ENCODE results near the gene OTUD6A. TPM values are rescaled to one million over a fixed set of nuclear protein-coding genes. Genes with fewer than 3 reads are reported as not detected.

The OTUD6A gene
- total RNA-seq, 1 experiment from 2014 or later = not detected

DNA sequence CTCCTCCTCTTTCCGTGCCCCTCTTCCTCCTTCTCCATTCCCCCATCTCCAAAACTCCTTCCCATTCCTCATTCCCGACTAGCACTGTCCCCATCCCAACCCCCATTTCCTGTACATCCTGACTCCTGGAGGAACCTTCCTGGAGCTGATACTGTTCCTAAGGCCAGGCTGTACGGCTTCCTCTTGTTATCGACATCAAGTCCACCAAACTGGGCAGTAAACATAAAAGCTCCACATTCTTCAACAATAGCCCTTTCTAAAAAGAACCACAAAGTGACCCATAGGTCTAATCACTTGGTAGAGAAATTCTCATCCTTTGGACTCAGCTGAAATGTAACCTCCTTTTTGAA, 35.4 kb upstream of the OTUD6A start (continued):
- TF ChIP-seq EZH2phosphoT487 (IDR thresholded peaks at IDR 0.05; ENCODE audit: borderline replicate concordance) (no peak), TCF7L2 (IDR thresholded peaks at IDR 0.05; ENCODE audit: borderline replicate concordance, extremely low read depth, insufficient read depth, insufficient read length) (no peak)

- Histone ChIP-seq H4K20me1 (ENCODE audit: insufficient read depth) (no peaks in the 10 kb centered on the region), H3K9me2 (ENCODE audit: insufficient read depth) (no peaks in the 10 kb centered on the region), H3K4me3 (replicated peaks in 1 of 2; ENCODE audit: low read depth in 1 of 2, low read length in 2 of 2) (no peak overlapping the region), H3K27ac (ENCODE audit: low read depth, low read length) (no peak overlapping the region), H3K36me3 (ENCODE audit: control insufficient read depth in 1 of 2, insufficient read depth in 2 of 2, low read length in 2 of 2) (no peaks in the 10 kb centered on the region), H3K4me1 (ENCODE audit: control insufficient read depth in 1 of 2, insufficient read depth in 2 of 2, low read length in 2 of 2) (peaks cover 2 to 13% of the 10 kb centered on the region in 2 experiments; a peak in 2 of 4 replicates), H2AFZ (ENCODE audit: low read depth, low read length, poor library complexity, severe bottlenecking) (no peak overlapping the region), H3K27me3 (ENCODE audit: insufficient read depth, low read length) (no peaks in the 10 kb centered on the region), H3K9me3 (ENCODE audit: control insufficient read depth in 1 of 2, insufficient read depth in 1 of 2, low read depth in 1 of 2, low read length in 2 of 2) (no peaks in the 10 kb centered on the region), H3K79me2 (ENCODE audit: insufficient read depth, low read length) (no peaks in the 10 kb centered on the region), H3K9ac (ENCODE audit: low read length) (no peak overlapping the region), H3K4me2 (ENCODE audit: low read length) (no peak overlapping the region)
- no peak for ATAC-seq
- BruUV-seq (replicated peaks) = no TSS peak
- intact Hi-C loops (cut with micrococcal nuclease) = loop anchor here (1.0 to 5.0 kb wide), 3 partner anchors 413 to 537 kb away; partner anchors contain the start of gene EDA
- TF ChIP-seq TCF7L2 (IDR thresholded peaks at IDR 0.05; ENCODE audit: borderline replicate concordance, extremely low read depth, insufficient read depth, insufficient read length) (no peak), ZNF274 (IDR thresholded peaks at IDR 0.05; ENCODE audit: low read depth, low read length) (no peak), ELF1 (IDR thresholded peaks at IDR 0.05; ENCODE audit: borderline replicate concordance, low read depth) (no peak), EGR1 (IDR thresholded peaks at IDR 0.05; ENCODE audit: low read depth) (no peak), RAD21 (IDR thresholded peaks at IDR 0.05; ENCODE audit: low read depth) (no peak), EZH2 (IDR thresholded peaks at IDR 0.05) (no peak), ATF3 (IDR thresholded peaks at IDR 0.05) (no peak), YY1 (IDR thresholded peaks at IDR 0.05; ENCODE audit: extremely low read depth, insufficient replicate concordance, low read depth, low read length) (no peak), POLR2AphosphoS5 (IDR thresholded peaks at IDR 0.05; ENCODE audit: low read depth, low read length) (no peak), EZH2phosphoT487 (IDR thresholded peaks at IDR 0.05; ENCODE audit: borderline replicate concordance) (no peak)
- TF ChIP-seq, protein P1, sequence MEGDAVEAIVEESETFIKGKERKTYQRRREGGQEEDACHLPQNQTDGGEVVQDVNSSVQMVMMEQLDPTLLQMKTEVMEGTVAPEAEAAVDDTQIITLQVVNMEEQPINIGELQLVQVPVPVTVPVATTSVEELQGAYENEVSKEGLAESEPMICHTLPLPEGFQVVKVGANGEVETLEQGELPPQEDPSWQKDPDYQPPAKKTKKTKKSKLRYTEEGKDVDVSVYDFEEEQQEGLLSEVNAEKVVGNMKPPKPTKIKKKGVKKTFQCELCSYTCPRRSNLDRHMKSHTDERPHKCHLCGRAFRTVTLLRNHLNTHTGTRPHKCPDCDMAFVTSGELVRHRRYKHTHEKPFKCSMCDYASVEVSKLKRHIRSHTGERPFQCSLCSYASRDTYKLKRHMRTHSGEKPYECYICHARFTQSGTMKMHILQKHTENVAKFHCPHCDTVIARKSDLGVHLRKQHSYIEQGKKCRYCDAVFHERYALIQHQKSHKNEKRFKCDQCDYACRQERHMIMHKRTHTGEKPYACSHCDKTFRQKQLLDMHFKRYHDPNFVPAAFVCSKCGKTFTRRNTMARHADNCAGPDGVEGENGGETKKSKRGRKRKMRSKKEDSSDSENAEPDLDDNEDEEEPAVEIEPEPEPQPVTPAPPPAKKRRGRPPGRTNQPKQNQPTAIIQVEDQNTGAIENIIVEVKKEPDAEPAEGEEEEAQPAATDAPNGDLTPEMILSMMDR (IDR thresholded peaks at IDR 0.05 in 2 of 3, conservative IDR thresholded peaks at IDR 0.05 in 1 of 3; ENCODE audit: borderline replicate concordance in 1 of 3, insufficient read depth in 1 of 3, low read depth in 2 of 3, low read length in 2 of 3) = no peak
- ChIA-PET RAD21 (ENCODE audit: low non-redundant PET in 1 of 2, low total read pairs in 2 of 2, uncharacterized antibody in 2 of 2, unreplicated experiment in 2 of 2) (interaction anchor here in 1 of 2 experiments (1.2 kb wide), 1 partner anchor 536 kb away, joined by 5 read pairs; no protein-coding TSS in a partner anchor), POLR2A (no interaction called here), CTCF (interaction anchor here (0.8 to 1.7 kb wide), 8 partner anchors 12 to 606 kb away, joined by 3 to 13 read pairs (median 4); no protein-coding TSS in a partner anchor)
- no peak for DNase-seq (ENCODE audit: low read depth, low spot score)
Measured at GRCh38 chrX:70029863-70030262, 32.4 kb upstream of the OTUD6A start.

All from HCT116 (cell line).